Nephron (organoid): ENCODE measurements around the gene PSMC4.
"Not testable (repeated sequence)": the region's sequence is repeated elsewhere in the genome, so short reads cannot be mapped to it uniquely, and the experiment has no call there.

Experiments used
- H3K27ac Mint-ChIP-seq, 3 experiments: 2 replicates each; pipeline ENCODE4 v1.8.0; 2020; ENCODE audit warnings: mixed read lengths in 3 of 3, mild to moderate bottlenecking in 2 of 3, moderate library complexity in 1 of 3
- H3K27me3 Mint-ChIP-seq: 2 replicates; pipeline ENCODE4 v1.8.0; 2021; ENCODE audit warnings: low read depth, mild to moderate bottlenecking, moderate library complexity, mixed read lengths
- H3K36me3 Mint-ChIP-seq: 2 replicates; pipeline ENCODE4 v1.8.0; 2020; ENCODE audit warnings: low read depth, mixed read lengths
- H3K4me1 Mint-ChIP-seq: 2 replicates; pipeline ENCODE4 v1.8.0; 2020; ENCODE audit warnings: mixed read lengths
- H3K4me3 Mint-ChIP-seq, 3 experiments: 2 replicates each; pipeline ENCODE4 v1.8.0; 2020; ENCODE audit warnings: mild to moderate bottlenecking in 3 of 3, mixed read lengths in 3 of 3, moderate library complexity in 2 of 3
- H3K9me3 Mint-ChIP-seq: 2 replicates; pipeline ENCODE4 v1.8.0; 2020; ENCODE audit warnings: mixed read lengths
- CTCF ChIP-seq, 3 experiments: fragments of 200-600 bp; sonication (generic); IDR thresholded peaks; one replicate each; pipeline ENCODE4 v1.5.0; 2021; ENCODE audit warnings: antibody characterized with exemption in 3 of 3; ENCODE audit not compliant: unreplicated experiment in 3 of 3

The PSMC4 gene

GRCh38 chr19:39949026-39949747 lies 21.8 kb upstream of the PSMC4 start:
- Mint-ChIP-seq H3K9me3 (no peaks in the 10 kb centered on the region), H3K27me3 (peaks cover 4% of the 10 kb centered on the region), H3K4me3 (no peak overlapping the region), H3K27ac (no peak overlapping the region), H3K4me1 (peaks cover 3% of the 10 kb centered on the region), H3K36me3 (no peaks in the 10 kb centered on the region)
- TF ChIP-seq CTCF (IDR thresholded peaks at IDR 0.05; ENCODE audit: unreplicated experiment in 3 of 3), result no peak

GRCh38 chr19:39951065-39951650 lies 19.8 kb upstream of the PSMC4 start:
- TF ChIP-seq CTCF (IDR thresholded peaks at IDR 0.05; ENCODE audit: unreplicated experiment in 3 of 3), result no peak
- no peaks in the 10 kb centered on the region for H3K36me3 Mint-ChIP-seq
- no peaks in the 10 kb centered on the region for H3K4me1 Mint-ChIP-seq
- no peak overlapping the region for H3K27ac Mint-ChIP-seq
- peaks cover 4% of the 10 kb centered on the region for H3K27me3 Mint-ChIP-seq
- H3K9me3 Mint-ChIP-seq, result no peaks in the 10 kb centered on the region
- H3K4me3 Mint-ChIP-seq, result no peak overlapping the region

- no peak overlapping the region for H3K4me3 Mint-ChIP-seq
- peaks cover 4% of the 10 kb centered on the region for H3K27me3 Mint-ChIP-seq
- H3K9me3 Mint-ChIP-seq, result no peaks in the 10 kb centered on the region
- H3K4me1 Mint-ChIP-seq, result no peaks in the 10 kb centered on the region
- no peaks in the 10 kb centered on the region for H3K36me3 Mint-ChIP-seq
- TF ChIP-seq CTCF (IDR thresholded peaks at IDR 0.05; ENCODE audit: unreplicated experiment in 3 of 3), result no peak
- H3K27ac Mint-ChIP-seq, result no peak overlapping the region
These were observed 19.3 kb upstream of the PSMC4 start for GRCh38 chr19:39951686-39952085.

- no peak overlapping the region for H3K4me3 Mint-ChIP-seq
- no peaks in the 10 kb centered on the region for H3K27me3 Mint-ChIP-seq
- no peak for TF ChIP-seq CTCF (IDR thresholded peaks at IDR 0.05; ENCODE audit: unreplicated experiment in 3 of 3)
- no peaks in the 10 kb centered on the region for H3K36me3 Mint-ChIP-seq
- H3K4me1 Mint-ChIP-seq, result no peaks in the 10 kb centered on the region
- H3K27ac Mint-ChIP-seq, result no peak overlapping the region
- H3K9me3 Mint-ChIP-seq, result no peaks in the 10 kb centered on the region
These were observed 17.1 kb upstream of the PSMC4 start for GRCh38 chr19:39953915-39954314.

- H3K4me3 Mint-ChIP-seq, H3K27ac Mint-ChIP-seq, H3K27me3 Mint-ChIP-seq, H3K4me1 Mint-ChIP-seq, H3K36me3 Mint-ChIP-seq, H3K9me3 Mint-ChIP-seq: not testable (repeated sequence)
These were observed 13.1 kb upstream of the PSMC4 start for GRCh38 chr19:39957886-39958285.

GRCh38 chr19:39958942-39959341 lies 12.0 kb upstream of the PSMC4 start:
- H3K27me3 Mint-ChIP-seq, H3K9me3 Mint-ChIP-seq, H3K4me1 Mint-ChIP-seq, H3K27ac Mint-ChIP-seq, H3K4me3 Mint-ChIP-seq, H3K36me3 Mint-ChIP-seq: not testable (repeated sequence)

- H3K4me3 Mint-ChIP-seq, H3K27me3 Mint-ChIP-seq, H3K36me3 Mint-ChIP-seq, H3K9me3 Mint-ChIP-seq, H3K4me1 Mint-ChIP-seq, H3K27ac Mint-ChIP-seq: not testable (repeated sequence)
These were observed 11.6 kb upstream of the PSMC4 start for GRCh38 chr19:39959407-39959806.
